G401.6 (cell line): ENCODE measurements around the gene BOLL.
"Not testable (repeated sequence)": the region's sequence is repeated elsewhere in the genome, so short reads cannot be mapped to it uniquely, and the experiment has no call there.

Source experiments
- FAIRE-seq: peaks from 2 replicates; lab custom pipeline; 2012; peaks lifted over from hg19 to GRCh38; lab: Jason Lieb, UNC

The BOLL gene

DNA sequence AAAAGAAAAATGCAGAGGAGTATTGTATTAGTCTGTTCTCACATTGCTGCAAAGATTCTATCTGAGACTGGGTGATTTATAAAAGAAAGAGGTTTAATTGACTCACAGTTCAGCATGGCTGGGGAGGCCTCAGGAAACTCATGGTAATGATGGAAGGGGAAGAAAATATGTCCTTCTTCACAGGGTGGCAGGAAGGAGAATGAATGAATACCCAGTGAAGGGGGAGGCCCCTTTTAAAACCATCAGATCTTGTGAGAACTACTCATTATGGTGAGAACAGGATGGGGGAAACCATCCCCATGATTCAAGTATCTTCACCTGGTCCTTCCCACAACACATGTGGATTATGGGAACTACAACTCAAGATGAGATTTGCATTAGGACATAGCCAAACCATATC, 10.2 kb upstream of the BOLL start:
- FAIRE-seq, result no peak

- FAIRE-seq, result no peak
Measured at GRCh38 chr2:197793456-197793855, 8.3 kb upstream of the BOLL start.

DNA sequence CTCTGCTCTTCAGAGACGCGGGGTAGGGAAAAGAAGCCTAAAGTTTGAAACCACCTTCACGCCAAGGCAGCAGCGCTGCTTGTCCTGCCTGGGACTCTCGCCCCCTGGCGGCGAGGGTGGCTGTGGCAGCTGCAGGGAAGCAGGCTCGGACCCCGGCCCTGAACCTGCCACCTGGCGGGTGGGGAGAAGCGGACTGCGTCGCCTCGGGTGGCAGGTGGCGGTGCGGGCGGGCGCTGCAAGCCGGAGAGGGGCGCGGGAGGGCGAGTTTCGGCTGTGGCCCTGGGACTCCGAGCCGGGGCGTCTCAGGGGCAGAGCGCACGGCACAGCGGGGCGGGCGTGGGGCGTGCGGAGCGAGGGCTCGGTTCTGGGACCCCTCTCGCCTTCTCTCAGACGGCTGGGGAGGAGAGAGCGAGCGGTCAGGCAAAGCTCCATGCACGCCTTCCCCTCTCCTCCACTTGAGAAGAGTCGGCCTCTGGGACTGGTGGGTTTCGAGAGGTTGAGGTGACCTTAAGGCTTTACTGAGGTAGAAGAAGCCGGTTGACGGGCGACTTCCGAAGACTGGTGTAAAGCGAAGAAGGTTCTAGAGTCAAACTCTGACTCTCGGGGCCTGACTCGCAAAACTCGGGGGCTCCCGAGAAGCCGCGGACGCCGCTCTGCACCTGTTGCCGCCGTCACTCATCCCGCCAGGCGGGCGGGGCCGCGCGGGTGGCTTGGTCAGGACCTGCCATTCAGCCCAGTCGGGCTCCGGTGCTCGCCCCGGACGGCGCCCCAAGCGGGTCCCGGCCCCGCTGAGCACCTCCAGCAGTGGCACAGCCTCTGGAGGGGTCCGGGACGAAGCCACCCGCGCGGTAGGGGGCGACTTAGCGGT, 1.1 kb upstream of the BOLL start:
- FAIRE-seq, result no peak

DNA sequence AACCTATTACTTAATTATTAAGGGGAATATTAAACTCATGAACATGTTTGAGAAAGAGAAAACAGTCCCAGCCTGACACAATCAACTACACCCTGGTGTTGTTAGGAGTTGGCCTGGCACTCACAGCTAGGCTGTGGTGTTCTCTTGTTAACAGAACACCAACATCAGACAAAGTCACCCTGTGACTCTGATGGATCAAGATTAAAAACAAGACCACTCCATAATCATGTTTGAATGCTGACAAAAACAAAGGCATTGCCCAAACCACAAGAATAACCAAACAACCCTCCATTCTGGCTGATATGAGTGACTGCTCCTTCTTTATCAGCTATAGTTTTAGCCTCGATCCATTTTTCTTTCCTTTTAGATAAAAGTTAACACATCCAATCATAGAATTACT, 3.0 kb downstream of the BOLL start:
- FAIRE-seq, result no peak

- FAIRE-seq, result no peak
Measured at GRCh38 chr2:197779261-197779660, 5.9 kb downstream of the BOLL start.

- FAIRE-seq, result peak; percentile 97
Measured at GRCh38 chr2:197777823-197778407, 7.2 kb downstream of the BOLL start.

- FAIRE-seq, result no peak
Measured at GRCh38 chr2:197760293-197760657, 24.8 kb downstream of the BOLL start.

- FAIRE-seq, result no peak
Measured at GRCh38 chr2:197759625-197760292, 25.4 kb downstream of the BOLL start.

- FAIRE-seq, result no peak
Measured at GRCh38 chr2:197759013-197759412, 26.1 kb downstream of the BOLL start.

GRCh38 chr2:197740200-197740599, 44.9 kb downstream of the BOLL start:
- no peak for FAIRE-seq

GRCh38 chr2:197728555-197729544, 56.3 kb downstream of the BOLL start:
- not testable (repeated sequence) for FAIRE-seq

- FAIRE-seq, result peak; percentile 8
Measured at GRCh38 chr2:197727011-197727410, 58.1 kb downstream of the BOLL start.

- peak; percentile 66 for FAIRE-seq
Measured at GRCh38 chr2:197717863-197718262, 67.3 kb downstream of the BOLL start.

- FAIRE-seq, result no peak
Measured at GRCh38 chr2:197713271-197713670, 71.8 kb downstream of the BOLL start.

GRCh38 chr2:197711578-197711977, 73.5 kb downstream of the BOLL start:
- no peak for FAIRE-seq

- FAIRE-seq, result peak; percentile 88
Measured at GRCh38 chr2:197710424-197711042, 74.6 kb downstream of the BOLL start.

DNA sequence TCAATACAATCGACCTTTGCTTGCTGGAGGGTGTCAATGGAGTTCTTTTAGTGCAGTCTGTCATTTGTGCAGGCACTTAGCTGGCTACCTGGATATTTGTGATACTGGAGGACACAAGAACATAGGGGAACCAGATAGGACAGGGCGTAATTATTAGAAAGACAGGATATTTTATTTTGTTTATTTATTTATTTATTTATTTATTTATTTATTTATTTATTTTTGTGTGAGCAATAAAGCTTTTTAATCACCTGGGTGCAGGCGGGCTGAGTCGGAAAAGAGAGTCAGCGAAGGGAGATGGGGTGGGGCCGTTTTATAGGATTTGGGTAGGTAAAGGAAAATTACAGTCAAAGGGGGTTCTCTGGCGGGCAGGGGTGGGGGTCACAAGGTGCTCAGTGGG, 76.0 kb downstream of the BOLL start:
- not testable (repeated sequence) for FAIRE-seq

- no peak for FAIRE-seq
Measured at GRCh38 chr2:197708331-197708730, 76.8 kb downstream of the BOLL start.

DNA sequence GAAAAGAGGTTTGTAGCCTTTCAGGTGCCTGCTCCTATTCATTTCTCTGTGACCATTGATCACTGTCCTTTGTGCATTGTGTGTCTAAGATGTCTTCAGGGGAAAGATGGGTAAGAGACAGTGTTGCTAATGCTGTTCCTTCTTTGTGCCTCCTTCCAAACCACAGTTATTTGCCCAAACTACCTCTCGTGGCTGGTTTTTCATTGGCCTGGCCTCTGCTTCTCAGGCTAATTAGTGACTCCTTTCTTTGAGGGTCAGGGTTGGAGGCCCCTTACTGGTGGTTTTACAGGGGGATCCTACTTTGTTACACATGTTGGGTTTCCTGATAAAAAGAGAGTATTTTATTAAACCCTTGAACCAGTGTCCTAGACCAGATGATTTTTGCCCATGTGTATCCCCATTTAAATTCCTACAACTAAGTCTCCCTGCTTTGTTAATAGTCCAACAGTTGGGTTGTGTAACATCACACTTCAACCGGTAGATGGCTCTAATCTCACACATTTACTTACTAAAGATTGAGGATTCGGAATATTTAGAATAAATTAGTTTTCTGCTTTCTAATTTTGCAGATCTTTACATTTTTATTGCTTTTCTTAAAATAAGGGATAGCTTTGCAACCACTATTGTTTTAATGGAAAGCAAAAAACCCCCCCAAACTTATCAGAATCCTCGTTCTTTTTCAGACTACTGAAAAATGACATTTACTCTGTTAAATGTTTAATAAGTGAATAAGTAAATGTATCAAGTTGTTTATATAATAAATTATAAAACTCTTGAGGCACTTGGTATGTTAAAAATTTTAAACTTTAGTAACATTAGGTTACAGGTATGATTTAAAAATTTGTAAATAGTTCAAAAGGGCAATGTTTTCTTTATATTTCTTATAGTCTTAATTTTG, 77.6 kb downstream of the BOLL start:
- peak; percentile 95 for FAIRE-seq

GRCh38 chr2:197706839-197707207, 78.3 kb downstream of the BOLL start:
- no peak for FAIRE-seq
